Neural progenitor cell (in vitro differentiated cells): ENCODE data around the gene ARV1. TPM values are rescaled to one million over a fixed set of nuclear protein-coding genes. Genes with fewer than 3 reads are reported as not detected.

ENCODE experiments used
- DNase-seq: peaks from one replicate; pipeline ENCODE4 v3.0.0-alpha.2; 2016; ENCODE audit warnings: low spot score
- H2AFZ ChIP-seq: fragments of 200-600 bp; sonication (generic); replicated peaks from 2 replicates; pipeline ENCODE4 v1.6.1; 2016; ENCODE audit warnings: antibody characterized with exemption
- H3F3A ChIP-seq: fragments of 200-600 bp; sonication (generic); 2 replicates; pipeline ENCODE4 v1.6.1; 2016; ENCODE audit warnings: antibody characterized with exemption, low read depth
- H3K27ac ChIP-seq: fragments of 200-600 bp; sonication (generic); 2 replicates; pipeline ENCODE4 v1.5.1; 2016; ENCODE audit warnings: mild to moderate bottlenecking
- H3K27me3 ChIP-seq: fragments of 200-600 bp; sonication (generic); 2 replicates; pipeline ENCODE4 v1.6.1; 2016; ENCODE audit warnings: mild to moderate bottlenecking, moderate library complexity
- H3K36me3 ChIP-seq: fragments of 200-600 bp; sonication (generic); 2 replicates; pipeline ENCODE4 v1.5.1; 2016
- H3K4me1 ChIP-seq: fragments of 200-600 bp; sonication (generic); 2 replicates; pipeline ENCODE4 v1.6.1; 2016; ENCODE audit warnings: mixed run types
- H3K4me2 ChIP-seq: fragments of 200-600 bp; sonication (generic); 2 replicates; pipeline ENCODE4 v1.6.1; 2016
- H3K4me3 ChIP-seq: fragments of 200-600 bp; sonication (generic); 2 replicates; pipeline ENCODE4 v1.5.1; 2016
- H3K79me2 ChIP-seq: fragments of 200-600 bp; sonication (generic); 2 replicates; pipeline ENCODE4 v1.6.1; 2016; ENCODE audit warnings: low read depth
- H3K9ac ChIP-seq: fragments of 200-600 bp; sonication (generic); 2 replicates; pipeline ENCODE4 v1.6.1; 2016
- H3K9me3 ChIP-seq: fragments of 200-600 bp; sonication (generic); 2 replicates; pipeline ENCODE4 v1.5.1; 2016; ENCODE audit warnings: low read depth
- H4K20me1 ChIP-seq: fragments of 200-600 bp; sonication (generic); 2 replicates; pipeline ENCODE4 v1.6.1; 2016; ENCODE audit warnings: low read depth
- H3K27ac Mint-ChIP-seq: 3 replicates; pipeline ENCODE4 v1.8.0; 2021; ENCODE audit warnings: mixed read lengths
- H3K27me3 Mint-ChIP-seq: 2 replicates; pipeline ENCODE4 v1.8.0; 2022; ENCODE audit warnings: low read depth, mild to moderate bottlenecking, inconsistent platforms, moderate library complexity, mixed read lengths; ENCODE audit not compliant: insufficient read depth
- H3K36me3 Mint-ChIP-seq: 3 replicates; pipeline ENCODE4 v1.8.0; 2021; ENCODE audit warnings: mixed read lengths
- H3K4me1 Mint-ChIP-seq: 3 replicates; pipeline ENCODE4 v1.8.0; 2021; ENCODE audit warnings: mixed read lengths
- H3K4me3 Mint-ChIP-seq: 3 replicates; pipeline ENCODE4 v1.8.0; 2021; ENCODE audit warnings: mild to moderate bottlenecking, moderate library complexity, mixed read lengths
- H3K9me3 Mint-ChIP-seq: 3 replicates; pipeline ENCODE4 v1.8.0; 2020; ENCODE audit warnings: mixed read lengths
- CTCF ChIP-seq: fragments of 200-600 bp; sonication (generic); IDR thresholded peaks from 2 replicates; pipeline ENCODE4 v1.5.1; 2017; ENCODE audit warnings: antibody characterized with exemption, mild to moderate bottlenecking
- EZH2 ChIP-seq: fragments of 200-600 bp; sonication (generic); IDR thresholded peaks from 2 replicates; pipeline ENCODE4 v1.6.1; 2017; ENCODE audit warnings: antibody characterized with exemption, mild to moderate bottlenecking, moderate library complexity
- EZH2phosphoT487 ChIP-seq: fragments of 200-600 bp; sonication (generic); IDR thresholded peaks from 2 replicates; pipeline ENCODE4 v1.6.1; 2017; ENCODE audit warnings: antibody characterized with exemption
- total RNA-seq: library from RNA; depleted of rRNA; stranded (reverse); fragments of >200 nt; gene quantifications from 2 replicates; pipeline ENCODE4 v1.2.3, GENCODE V29; 2015; ENCODE audit warnings: low replicate concordance

The ARV1 gene
- total RNA-seq, 1 donor from 2014 or later = 23.3 TPM

- peaks cover 17% of the 10 kb centered on the region for H3K4me1 Mint-ChIP-seq
- Histone ChIP-seq H3F3A (peaks cover 3% of the 10 kb centered on the region), H3K27ac (no peak overlapping the region)
Measured at GRCh38 chr1:230977761-230978490, 968 bp upstream of the ARV1 start.

GRCh38 chr1:230979389-230979716 is 459 bp downstream of the ARV1 start:
- TF ChIP-seq EZH2phosphoT487 (no peak), EZH2 (peak; percentile 41)
- Histone ChIP-seq H3K4me3 (peak overlapping the region; percentile 77), H2AFZ (peak overlapping the region; percentile 95), H3K4me1 (peaks cover 14% of the 10 kb centered on the region), H4K20me1 (peaks cover 5% of the 10 kb centered on the region), H3K4me2 (peak overlapping the region; percentile 81), H3F3A (peaks cover 3% of the 10 kb centered on the region), H3K36me3 (no peaks in the 10 kb centered on the region), H3K27me3 (no peaks in the 10 kb centered on the region), H3K27ac (no peak overlapping the region), H3K79me2 (peaks cover 32% of the 10 kb centered on the region), H3K9ac (peak overlapping the region; percentile 47), H3K9me3 (no peaks in the 10 kb centered on the region)
- H3K27me3 Mint-ChIP-seq = peaks cover 2% of the 10 kb centered on the region
- peak overlapping the region; percentile 99 for H3K4me3 Mint-ChIP-seq
- H3K4me1 Mint-ChIP-seq = peaks cover 17% of the 10 kb centered on the region
- no peaks in the 10 kb centered on the region for H3K9me3 Mint-ChIP-seq
- DNase-seq = no peak
- H3K27ac Mint-ChIP-seq = peak overlapping the region; percentile 8
- no peaks in the 10 kb centered on the region for H3K36me3 Mint-ChIP-seq

More at GRCh38 chr1:230977761-230978490, 968 bp upstream of the ARV1 start:
- Mint-ChIP-seq H3K4me3 (peak overlapping the region; percentile 94), H3K36me3 (no peaks in the 10 kb centered on the region), H3K27ac (peak overlapping the region; percentile 69), H3K27me3 (peaks cover 2% of the 10 kb centered on the region), H3K9me3 (no peaks in the 10 kb centered on the region)
- H3K4me3 ChIP-seq = peak overlapping the region; percentile 77
- peak; percentile 66 for DNase-seq
- H3K9ac ChIP-seq = no peak overlapping the region
- no peaks in the 10 kb centered on the region for H3K36me3 ChIP-seq
- no peaks in the 10 kb centered on the region for H4K20me1 ChIP-seq
- H2AFZ ChIP-seq = peak overlapping the region; percentile 86
- H3K27me3 ChIP-seq = no peaks in the 10 kb centered on the region
- TF ChIP-seq EZH2phosphoT487 (no peak), EZH2 (peak; percentile 7)
- H3K79me2 ChIP-seq = peaks cover 32% of the 10 kb centered on the region
- H3K9me3 ChIP-seq = no peaks in the 10 kb centered on the region
- peak overlapping the region; percentile 92 for H3K4me2 ChIP-seq
- H3K4me1 ChIP-seq = peaks cover 14% of the 10 kb centered on the region

DNA sequence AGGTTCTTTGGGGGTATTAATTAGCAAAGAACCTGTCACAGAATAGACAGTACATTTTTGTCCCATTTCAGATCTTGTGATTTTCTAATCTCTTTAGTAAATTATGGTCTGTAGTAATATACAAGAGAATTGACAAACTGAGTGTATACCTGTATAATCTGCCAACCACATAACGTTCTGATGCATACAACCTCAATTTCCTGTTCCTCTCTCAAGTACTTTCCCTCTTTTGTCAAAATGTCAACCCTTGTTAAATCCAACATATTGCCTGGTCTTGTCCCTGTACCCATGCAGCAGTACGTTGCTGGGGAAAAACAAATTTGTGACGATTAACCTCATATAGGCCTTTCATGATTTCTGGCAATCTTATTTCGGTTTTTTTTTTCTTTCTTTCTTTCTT is 1.1 kb downstream of the ARV1 start:
- Histone ChIP-seq H3K4me2 (peak overlapping the region; percentile 81), H3K79me2 (peaks cover 32% of the 10 kb centered on the region), H4K20me1 (peaks cover 5% of the 10 kb centered on the region), H3K4me1 (peaks cover 20% of the 10 kb centered on the region), H3K27ac (no peak overlapping the region), H2AFZ (no peak overlapping the region), H3K9me3 (no peaks in the 10 kb centered on the region), H3K4me3 (peak overlapping the region; percentile 77), H3K27me3 (no peaks in the 10 kb centered on the region), H3F3A (peaks cover 3% of the 10 kb centered on the region), H3K36me3 (no peaks in the 10 kb centered on the region), H3K9ac (peak overlapping the region; percentile 47)
- no peak for TF ChIP-seq CTCF
- no peak for TF ChIP-seq EZH2phosphoT487
- no peak for TF ChIP-seq EZH2
- H3K36me3 Mint-ChIP-seq = no peaks in the 10 kb centered on the region
- peak overlapping the region; percentile 99 for H3K4me3 Mint-ChIP-seq
- no peaks in the 10 kb centered on the region for H3K9me3 Mint-ChIP-seq
- H3K27me3 Mint-ChIP-seq = peaks cover 2% of the 10 kb centered on the region
- no peak for DNase-seq
- H3K4me1 Mint-ChIP-seq = peaks cover 17% of the 10 kb centered on the region
- no peak overlapping the region for H3K27ac Mint-ChIP-seq

DNA sequence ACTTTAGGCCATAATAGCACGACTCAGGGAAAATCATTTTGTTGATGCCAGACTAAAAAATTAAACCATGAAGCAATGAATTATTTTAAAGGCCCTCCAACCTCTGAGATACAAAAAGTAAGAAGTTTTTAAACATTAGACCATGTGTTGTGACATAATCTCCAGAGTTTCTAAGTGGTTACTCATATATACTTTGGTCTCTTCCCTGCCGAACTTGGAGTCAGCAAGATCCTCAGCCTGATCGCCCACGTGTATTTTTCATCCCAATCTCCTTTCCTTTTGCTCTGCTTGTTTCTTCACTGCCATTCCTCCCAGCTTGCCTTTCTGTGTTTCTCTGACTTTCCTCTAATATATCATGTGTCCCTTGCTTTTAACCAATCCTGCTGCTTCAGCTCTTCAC is 3.8 kb downstream of the ARV1 start:
- H3K36me3 Mint-ChIP-seq = peaks cover 5% of the 10 kb centered on the region
- H3K79me2 ChIP-seq = peaks cover 19% of the 10 kb centered on the region
- peaks cover 2% of the 10 kb centered on the region for H3K27me3 Mint-ChIP-seq
- no peak overlapping the region for H2AFZ ChIP-seq
- H3K9me3 Mint-ChIP-seq = no peaks in the 10 kb centered on the region
- H3K27me3 ChIP-seq = no peaks in the 10 kb centered on the region
- peaks cover 12% of the 10 kb centered on the region for H3K4me1 Mint-ChIP-seq
- no peaks in the 10 kb centered on the region for H3K36me3 ChIP-seq
- H3K9me3 ChIP-seq = no peaks in the 10 kb centered on the region
- no peak overlapping the region for H3K4me3 ChIP-seq
- H3K27ac Mint-ChIP-seq = no peak overlapping the region
- peaks cover 17% of the 10 kb centered on the region for H3K4me1 ChIP-seq
- peaks cover 5% of the 10 kb centered on the region for H4K20me1 ChIP-seq
- H3F3A ChIP-seq = peaks cover 3% of the 10 kb centered on the region
- no peak overlapping the region for H3K4me3 Mint-ChIP-seq
- H3K4me2 ChIP-seq = no peak overlapping the region
- no peak for TF ChIP-seq EZH2phosphoT487
- TF ChIP-seq EZH2 = no peak
- no peak for TF ChIP-seq CTCF
- DNase-seq = no peak
- H3K9ac ChIP-seq = no peak overlapping the region
- no peak overlapping the region for H3K27ac ChIP-seq
